ENCODE data around the gene HNRNPUL1.
"Not testable (repeated sequence)": the region's sequence is repeated elsewhere in the genome, so short reads cannot be mapped to it uniquely, and the experiment has no call there.

The HNRNPUL1 gene

DNA sequence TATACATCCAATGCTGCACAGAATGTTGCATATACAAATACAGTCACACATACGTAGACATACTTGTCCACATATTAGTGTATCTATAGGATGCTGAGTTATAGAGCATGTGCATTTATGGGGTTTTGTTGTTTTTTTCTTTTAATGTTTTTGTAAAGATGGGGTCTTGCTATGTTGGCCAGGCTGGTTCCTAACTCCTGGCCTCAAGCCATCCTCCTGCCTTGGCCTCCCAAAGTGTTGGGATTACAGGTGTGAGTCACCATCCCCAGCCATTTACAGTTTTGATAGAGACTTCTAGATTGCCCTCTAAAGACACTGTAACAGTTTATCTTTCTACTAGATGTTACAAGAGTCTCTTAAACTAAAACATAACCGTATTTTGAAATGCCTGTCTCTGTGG, 14.3 kb downstream of the HNRNPUL1 start:
- no peak for DNase-seq

DNA sequence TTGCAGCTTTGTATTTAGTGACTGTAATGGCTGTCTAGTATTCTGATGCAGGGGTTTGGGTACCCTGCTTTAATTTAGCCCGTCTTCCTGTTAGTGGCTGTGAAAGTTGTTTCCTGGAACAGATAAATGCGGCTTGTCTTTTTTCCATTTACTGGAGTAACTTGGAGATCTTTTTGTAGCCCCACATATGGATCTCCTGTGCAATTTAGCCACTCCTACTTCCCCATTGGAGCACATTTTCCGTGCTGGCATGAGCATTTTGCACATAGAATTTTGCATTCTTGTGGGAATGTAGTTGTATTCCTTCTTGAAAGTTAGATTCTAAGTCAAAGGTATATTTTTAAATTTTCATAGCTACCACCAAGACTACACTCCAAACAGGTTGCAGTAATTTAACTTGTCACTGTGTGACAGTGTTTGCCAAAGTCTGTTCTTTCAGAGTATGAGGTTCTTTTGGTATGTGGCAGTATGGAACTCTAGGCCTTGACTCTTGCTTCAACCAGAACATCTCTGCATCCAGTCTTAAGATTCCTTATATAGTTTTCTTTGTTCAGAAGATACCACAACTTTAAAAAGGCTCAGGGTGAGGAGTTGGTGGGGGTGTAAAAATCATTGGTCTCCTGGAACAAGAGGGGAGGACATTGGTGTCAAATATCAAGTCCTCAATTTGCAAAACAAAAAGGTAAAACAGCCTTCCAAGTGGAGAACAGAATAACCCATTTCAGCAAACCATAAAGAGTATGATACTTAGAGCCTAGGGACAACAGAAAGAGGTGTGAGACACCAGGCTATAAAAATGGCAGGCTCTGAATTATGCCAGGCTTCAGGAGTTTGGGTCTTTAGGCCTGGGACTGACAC, 24.7 kb downstream of the HNRNPUL1 start:
- DNase-seq = no peak

- DNase-seq = not testable (repeated sequence)
Measured at GRCh38 chr19:41289814-41290213, 25.6 kb downstream of the HNRNPUL1 start.

- no peak for DNase-seq
Measured at GRCh38 chr19:41294393-41294792, 30.2 kb downstream of the HNRNPUL1 start.

GRCh38 chr19:41295499-41295898, 31.3 kb downstream of the HNRNPUL1 start:
- no peak for DNase-seq

DNA sequence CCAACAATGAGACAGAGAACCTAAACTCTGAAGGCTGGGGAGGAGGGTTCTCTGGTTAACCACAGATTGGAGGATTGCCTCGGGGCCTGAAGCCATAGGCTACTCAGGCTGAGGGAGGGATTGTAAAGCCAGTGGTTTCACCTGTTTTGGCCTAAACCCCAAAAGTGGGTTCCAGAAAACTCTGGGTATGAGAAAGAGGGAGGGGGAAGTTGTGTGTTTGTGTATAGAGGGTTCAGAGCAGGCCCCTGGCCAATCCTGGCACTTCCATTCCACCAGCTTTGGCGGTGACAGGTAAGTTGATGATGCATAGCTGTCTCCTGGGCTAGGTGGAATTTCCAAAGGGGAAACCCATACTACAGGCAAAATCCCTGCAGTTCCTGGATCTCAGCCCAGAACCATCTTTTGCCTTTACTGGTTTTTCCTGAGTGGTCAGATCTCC, 32.3 kb downstream of the HNRNPUL1 start:
- DNase-seq = peak; percentile 40

DNA sequence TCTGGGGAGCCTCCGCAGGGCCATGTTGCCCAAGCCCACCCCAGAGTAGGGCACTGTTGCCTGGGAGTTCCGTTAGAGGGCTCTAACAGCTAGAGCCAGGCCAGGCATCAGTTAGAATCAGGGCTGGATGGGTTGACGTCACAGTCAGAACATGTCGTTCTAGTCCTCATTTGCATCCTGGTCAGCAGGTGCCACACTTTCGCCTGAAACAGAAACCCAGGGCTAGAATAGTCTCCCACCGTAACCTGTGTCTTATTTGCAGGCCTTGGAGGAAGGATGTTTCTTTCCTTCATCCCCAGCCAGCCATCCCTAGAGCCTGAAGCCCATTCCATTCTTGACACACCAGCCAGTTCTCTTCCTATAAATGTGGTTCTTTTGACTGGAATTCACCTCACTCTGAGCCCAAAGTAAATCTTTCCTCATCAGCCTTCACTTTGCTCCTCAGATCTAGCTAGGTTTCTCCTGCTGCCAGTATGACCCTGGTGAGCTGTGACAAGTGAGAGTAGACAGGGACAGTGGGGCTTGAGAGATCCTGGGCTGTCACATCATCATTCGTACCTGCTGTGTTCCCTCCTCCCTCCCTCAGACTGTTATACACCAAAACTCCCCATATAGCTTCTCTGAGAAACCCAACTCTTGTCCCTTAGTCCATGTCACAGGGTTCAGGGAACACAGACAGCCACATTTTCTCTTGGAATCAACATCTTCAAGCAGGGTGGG, 33.6 kb downstream of the HNRNPUL1 start:
- peak; percentile 49 for DNase-seq

- peak; percentile 88 for DNase-seq
Measured at GRCh38 chr19:41298348-41298964, 34.3 kb downstream of the HNRNPUL1 start.

DNA sequence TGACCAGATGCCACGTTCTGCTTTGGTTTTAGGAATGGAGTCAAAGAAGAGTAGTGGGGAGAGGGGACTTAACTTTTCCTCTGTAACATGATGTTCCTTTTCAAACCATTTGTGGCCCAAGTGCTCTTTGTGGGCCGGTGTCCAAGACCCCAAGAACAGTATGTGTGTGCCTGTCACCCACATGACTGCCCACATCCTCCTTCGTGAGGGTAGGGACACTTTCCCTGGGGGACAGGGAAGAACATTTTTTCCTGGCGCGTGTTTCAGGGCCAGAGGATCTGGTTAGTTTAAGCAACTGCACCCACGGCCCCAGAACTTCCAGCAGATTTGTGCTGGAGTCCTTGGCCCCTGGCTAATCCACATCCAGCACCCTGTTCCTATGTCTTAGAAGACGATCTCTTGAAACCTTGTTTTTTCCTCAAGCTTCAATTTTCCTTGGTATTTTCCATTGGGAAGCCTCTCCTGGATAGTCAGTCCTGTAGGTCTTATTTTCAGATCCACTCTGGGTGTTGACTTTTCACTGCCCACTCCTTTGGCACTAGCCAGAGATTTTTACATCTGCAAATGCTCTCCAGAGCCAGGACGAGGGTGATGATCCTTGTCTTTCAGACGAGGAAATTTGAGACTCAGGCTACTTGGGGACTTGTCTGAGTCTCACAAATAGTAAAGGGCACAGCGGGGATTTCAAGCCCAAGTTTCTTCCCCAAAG, 35.0 kb downstream of the HNRNPUL1 start:
- no peak for DNase-seq

DNA sequence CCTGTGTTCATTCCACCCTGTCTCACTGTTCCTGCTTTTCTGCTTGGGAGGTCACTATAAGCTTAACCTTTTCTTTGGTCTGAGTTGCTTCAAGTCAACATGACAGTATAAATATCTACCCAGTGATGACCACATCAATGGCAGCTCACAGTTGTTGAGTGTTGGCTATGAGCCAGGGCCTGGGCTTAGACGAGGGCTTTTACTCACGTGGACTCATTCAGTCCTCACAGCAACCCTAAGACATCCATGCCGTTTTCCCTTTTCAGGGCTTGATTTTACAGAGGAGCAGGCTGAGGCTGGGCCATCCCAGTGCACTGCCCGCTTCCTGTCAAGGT, 35.5 kb downstream of the HNRNPUL1 start:
- peak; percentile 73 for DNase-seq

DNA sequence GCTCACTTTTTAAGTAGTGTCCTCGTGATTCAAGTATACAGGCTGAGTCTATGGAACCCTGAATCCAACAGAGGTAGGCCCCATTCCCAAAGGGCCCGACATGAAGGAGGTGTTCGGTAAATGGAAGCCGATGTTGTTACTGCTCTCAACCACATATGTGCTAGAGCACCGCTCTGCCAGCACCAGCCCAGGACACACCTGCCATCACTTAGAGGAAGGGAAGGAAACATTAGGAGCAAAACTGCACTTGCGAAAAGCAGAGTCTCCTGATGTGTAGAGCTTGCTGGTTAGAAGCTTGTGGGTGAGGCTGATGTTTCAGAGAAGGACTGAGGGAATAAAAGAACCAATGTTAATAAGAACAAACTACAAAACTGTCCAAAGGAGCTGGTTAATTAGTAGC, 36.4 kb downstream of the HNRNPUL1 start:
- DNase-seq = no peak

GRCh38 chr19:41302624-41303351, 38.6 kb downstream of the HNRNPUL1 start:
- peak; percentile 80 for DNase-seq

DNA sequence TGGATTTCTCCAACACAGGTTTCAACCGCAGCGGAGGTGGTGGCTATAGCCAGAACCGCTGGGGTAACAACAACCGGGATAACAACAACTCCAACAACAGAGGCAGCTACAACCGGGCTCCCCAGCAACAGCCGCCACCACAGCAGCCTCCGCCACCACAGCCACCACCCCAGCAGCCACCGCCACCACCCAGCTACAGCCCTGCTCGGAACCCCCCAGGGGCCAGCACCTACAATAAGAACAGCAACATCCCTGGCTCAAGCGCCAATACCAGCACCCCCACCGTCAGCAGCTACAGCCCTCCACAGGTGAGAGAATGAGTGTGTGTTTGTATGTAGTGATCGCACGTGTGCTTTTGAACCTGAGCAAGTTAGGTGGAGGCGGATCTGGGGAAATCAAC, 39.8 kb downstream of the HNRNPUL1 start:
- DNase-seq = peak; percentile 69

- no peak for DNase-seq
Measured at GRCh38 chr19:41304706-41305483, 40.7 kb downstream of the HNRNPUL1 start.

- DNase-seq = no peak
Measured at GRCh38 chr19:41305927-41306793, 42.0 kb downstream of the HNRNPUL1 start.

DNA sequence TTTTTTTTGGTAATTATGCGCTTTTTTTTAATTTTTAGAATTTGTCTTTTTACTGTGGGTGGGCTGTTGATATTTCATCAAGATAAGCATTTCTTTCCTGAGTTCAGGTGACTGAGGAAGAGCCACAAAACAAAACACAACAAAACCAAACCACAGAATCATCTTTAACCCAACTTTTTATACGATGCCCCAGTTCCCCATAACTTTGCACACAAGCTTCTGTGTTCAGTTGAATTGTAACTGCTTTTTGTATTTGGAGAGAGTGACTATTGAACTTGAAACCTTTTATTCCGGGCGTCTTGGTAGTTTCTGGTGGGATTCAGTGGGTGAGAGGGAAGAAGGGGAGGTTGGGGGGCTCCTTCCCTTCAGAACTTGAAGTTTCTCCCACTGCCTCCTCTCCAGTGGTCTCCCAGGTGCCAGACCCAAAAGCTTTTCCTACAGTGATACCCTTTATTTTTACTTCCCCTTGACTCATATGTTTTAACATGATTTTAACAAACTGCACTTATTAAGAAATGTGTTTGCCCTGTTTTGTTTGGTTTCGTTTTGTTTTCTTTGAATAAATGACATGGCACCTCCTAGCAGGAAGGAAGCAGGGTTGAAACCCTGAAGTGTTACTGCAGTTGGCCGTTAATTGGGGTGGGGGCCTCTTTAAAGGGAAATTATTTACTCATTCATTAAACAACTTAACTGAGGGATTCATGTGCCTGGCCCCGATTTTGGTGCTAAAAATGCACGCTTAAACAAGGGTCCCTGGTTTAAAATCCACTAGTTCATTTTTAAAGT, 43.1 kb downstream of the HNRNPUL1 start:
- peak; percentile 83 for DNase-seq

DNA sequence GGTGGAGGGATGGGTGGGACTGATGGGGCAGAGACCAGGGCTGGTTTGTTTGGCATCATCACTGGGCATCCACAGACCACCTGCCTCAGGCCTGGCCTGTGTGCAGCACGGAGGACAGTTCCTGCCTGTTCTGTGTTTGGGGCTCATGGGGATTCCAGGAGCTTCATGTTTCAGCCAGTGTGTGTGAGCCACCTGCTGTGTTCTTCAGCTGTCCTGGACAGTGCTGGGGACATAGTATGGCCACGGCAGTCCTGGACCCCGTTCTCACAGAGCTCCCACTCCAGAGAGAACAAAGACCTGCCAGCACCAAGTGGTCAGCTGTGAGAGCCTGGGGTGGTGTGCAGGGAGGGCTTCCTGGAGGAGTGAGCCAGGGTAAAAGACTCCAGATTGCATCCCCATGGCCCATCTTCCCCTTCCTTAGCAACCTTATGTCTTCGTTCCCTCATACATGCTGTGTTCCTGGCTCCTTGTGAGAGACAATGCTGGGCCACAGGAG, 43.8 kb downstream of the HNRNPUL1 start:
- DNase-seq = no peak

- peak; percentile 92 for DNase-seq
Measured at GRCh38 chr19:41308450-41309179, 44.4 kb downstream of the HNRNPUL1 start.

Data from CD4-positive, alpha-beta T cell treated with Interleukin-4 for 4 hours (primary cell).